Skin of body (tissue), 2 donors: ENCODE data around the gene GFPT1. TPM values are rescaled to one million over a fixed set of nuclear protein-coding genes. Genes with fewer than 3 reads are reported as not detected.
A peak's percentile ranks its signal among the peaks of the same experiment; 100 is the strongest.
"Not testable (repeated sequence)": the region's sequence is repeated elsewhere in the genome, so short reads cannot be mapped to it uniquely, and the experiment has no call there.

Experiments
- DNase-seq: peaks from one replicate; lab custom pipeline; 2025; lab: John Stamatoyannopoulos, UW
- total RNA-seq: library from RNA; depleted of rRNA; stranded (reverse); fragments of >200 nt; gene quantifications from one replicate; pipeline ENCODE4 v1.2.3, GENCODE V29; 2014

Gene GFPT1
- total RNA-seq, 1 donor from 2014 or later: 39.8 TPM

DNA sequence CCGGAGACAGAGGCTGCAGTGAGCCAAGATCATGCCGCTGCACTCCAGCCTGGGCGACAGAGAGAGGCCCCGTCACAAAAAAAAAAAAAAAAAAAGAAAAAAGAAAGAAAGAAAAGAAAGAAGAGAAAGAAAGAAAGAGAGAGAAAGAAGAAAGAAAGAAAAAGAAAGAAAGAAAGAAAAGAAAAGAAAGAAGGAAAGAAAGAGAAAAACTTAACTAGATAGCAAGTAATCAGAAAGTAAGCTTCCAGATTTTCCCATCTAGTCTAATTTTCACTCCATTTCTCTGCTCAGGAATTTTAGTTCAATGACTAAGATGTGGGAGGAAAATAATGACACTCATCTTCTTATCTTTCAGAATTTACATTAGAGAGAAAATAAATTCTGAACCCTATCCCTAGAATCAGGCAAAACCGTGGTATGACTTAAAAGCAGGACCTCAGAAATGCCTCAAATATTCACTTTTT is 2.4 kb downstream of the GFPT1 start:
- no peak for DNase-seq

- DNase-seq: no peak
Observed at GRCh38 chr2:69383176-69383812, 3.7 kb downstream of the GFPT1 start.

- no peak for DNase-seq
Observed at GRCh38 chr2:69382547-69382946, 4.5 kb downstream of the GFPT1 start.

DNA sequence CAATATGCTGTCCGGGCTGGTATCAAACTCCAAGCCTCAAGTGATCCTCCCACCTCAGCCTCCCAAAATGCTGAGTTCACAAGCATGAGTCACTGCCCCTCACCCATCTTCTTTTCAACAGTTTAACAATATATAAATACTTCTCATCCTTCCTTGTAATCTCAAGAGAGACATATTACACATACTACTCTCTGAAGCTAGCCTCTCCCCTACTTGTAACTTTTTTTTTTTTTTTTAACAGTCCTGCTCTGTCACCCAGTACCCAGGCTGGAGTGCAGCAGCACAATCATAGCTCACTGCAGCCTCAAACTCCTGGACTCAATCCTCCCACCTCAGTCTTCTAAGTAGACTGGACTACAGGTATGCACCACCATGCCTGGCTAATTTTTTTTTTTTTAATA is 5.7 kb downstream of the GFPT1 start:
- DNase-seq: no peak

DNA sequence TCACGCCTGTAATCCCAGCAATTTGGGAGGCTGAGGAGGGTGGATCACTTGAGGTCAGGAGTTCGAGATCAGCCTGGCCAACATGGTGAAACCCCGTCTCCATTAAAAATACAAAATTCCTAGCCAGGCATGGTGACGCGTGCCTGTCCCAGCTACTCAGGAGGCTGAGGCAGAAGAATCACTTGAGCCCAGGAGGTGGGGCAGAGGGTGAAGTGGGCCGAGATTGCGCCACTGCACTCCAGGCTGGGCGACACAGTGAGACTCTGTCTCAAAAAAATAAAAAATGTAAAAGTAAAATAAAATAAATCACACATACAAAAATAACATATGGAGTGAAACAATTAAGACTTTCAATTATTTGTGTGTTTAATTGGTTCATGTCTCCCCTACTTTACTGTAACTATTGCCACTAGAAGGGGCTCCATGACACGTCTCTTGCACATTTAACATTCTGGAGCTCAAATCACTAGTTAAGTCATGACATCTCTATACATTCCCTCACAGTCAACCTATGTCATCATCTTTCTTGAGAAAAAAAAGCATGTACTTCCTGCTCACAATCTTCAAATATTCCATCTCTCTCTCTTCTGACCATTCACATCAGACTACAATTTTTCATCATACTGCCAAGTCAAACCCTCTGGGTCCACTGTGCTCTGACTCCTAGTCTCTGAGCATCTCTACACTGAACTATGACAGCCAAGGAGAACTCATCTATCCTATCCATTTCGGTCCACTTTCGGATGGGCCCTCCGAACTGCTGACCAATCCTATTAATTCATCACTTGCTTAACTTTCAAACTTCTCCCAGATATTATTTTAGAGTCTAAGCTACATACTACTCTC is 6.7 kb downstream of the GFPT1 start:
- DNase-seq: no peak

GRCh38 chr2:69376403-69376802 is 10.6 kb downstream of the GFPT1 start:
- no peak for DNase-seq

DNA sequence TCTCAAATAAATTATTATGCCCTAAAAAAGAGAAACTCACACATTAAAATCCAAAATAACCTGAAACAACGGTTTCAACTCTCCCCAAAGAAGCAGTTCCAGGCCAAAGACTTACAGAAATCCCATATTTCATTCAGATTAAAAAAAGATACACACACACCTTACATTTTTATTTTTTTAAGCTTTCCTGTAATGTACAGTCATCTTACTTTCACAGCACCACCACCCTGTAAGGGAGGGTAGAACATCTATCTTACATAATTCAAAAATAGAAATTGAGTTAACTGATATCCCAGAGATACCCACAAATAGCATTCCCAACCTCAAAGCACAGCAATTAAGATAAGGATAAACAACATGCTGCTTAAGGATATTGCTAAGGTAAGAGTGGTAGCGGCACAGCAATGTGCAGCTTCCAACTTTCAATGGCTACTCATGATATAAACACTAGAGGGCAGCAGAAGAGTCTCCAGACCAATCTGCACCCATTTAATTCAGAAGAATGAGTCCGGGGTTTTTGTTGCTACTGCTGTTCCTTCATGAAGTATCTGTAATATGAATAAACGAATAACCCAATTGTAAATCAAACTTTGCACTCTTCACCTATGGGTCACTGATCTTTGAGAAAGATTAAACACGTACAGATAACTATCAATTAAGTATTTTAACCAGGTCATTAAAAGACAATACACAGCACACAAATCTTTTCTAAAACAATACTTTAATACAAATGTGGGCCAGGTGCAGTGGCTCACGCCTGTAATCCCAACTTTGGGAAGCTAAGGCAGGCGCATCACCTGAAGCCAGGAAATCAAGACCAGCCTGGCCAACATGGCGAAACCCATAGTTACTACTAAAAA is 11.3 kb downstream of the GFPT1 start:
- no peak for DNase-seq

DNA sequence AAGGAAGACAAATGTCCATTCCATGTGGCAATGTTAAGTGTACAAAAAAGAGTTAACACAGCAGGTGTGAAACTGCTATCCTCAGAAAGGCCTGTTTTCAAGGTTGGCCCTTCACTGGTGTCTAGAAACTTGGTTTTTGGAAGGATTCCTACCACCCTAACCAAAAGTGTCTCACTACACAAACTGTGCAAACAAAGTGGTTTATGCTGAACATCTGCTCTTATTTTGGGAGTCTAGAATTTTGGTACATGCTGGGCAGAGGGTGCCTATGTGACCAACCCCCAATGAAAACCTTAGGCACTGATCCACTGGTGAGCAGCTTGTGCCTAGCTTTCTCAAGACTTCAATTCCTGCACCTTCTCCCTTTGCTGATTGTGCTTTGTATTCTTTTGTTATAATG is 14.3 kb downstream of the GFPT1 start:
- no peak for DNase-seq

- no peak for DNase-seq
Observed at GRCh38 chr2:69369802-69370201, 17.2 kb downstream of the GFPT1 start.

GRCh38 chr2:69368588-69368987 is 18.4 kb downstream of the GFPT1 start:
- no peak for DNase-seq

DNA sequence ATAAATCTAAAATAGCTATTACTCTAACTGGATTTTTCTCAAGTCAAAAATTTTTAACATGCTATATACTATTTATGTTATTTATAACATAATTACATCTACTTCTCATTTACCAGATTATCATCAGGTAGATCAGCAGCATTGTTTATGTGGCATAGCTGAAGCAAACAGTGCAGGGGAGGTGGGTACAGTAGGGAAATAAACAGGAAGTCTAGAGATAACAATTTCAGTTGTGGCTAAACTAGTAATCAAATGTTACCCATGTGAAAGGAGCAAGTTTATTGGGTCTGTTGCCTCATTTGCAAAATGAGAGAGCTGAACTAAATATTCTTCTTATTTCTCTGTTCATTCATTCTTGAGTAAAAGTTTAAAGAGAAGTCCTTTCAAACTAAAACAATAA is 27.7 kb downstream of the GFPT1 start:
- no peak for DNase-seq

- DNase-seq: no peak
Observed at GRCh38 chr2:69358914-69359313, 28.1 kb downstream of the GFPT1 start.

- no peak for DNase-seq
Observed at GRCh38 chr2:69356471-69356870, 30.6 kb downstream of the GFPT1 start.

GRCh38 chr2:69354976-69355375 is 32.1 kb downstream of the GFPT1 start:
- not testable (repeated sequence) for DNase-seq

DNA sequence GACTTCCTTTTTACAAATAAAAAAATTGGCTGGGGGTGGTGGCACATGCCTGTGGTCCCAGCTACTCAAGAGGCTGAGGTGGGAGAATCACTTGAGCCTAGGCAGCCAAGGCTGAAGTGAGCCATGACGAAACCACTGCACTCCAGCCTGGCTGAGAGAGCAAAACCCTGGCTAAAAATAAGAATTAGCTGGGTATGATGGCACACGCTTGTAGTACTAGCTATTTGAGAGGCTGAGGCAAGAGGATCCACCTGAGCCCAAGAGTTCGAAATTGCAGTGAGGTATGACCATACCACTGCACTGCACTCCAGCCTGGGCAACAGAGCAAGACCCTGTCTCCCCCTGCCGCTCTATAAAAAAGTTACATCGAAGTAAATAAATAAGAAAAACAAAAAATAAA is 33.7 kb downstream of the GFPT1 start:
- no peak for DNase-seq

DNA sequence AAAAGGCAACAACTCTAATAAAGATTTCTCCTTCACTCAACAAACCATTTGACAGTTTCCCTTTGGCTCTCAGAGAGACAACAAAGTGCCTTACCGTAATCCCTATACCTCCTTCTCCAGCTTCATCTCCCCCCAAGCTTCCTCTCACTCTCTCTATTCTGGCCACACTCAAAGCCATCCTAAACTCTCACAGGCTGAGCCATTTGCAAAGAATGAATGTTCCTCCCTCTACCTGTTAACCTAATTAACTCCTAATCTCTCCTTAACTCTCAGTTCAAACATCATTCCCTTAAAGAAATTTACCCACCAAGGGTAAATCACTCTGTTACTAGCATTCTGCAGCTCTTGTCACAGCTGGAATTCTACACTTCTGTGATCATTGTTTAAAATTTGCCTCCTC is 38.2 kb downstream of the GFPT1 start:
- no peak for DNase-seq

GRCh38 chr2:69345434-69345833 is 41.6 kb downstream of the GFPT1 start:
- no peak for DNase-seq

GRCh38 chr2:69344305-69344704 is 42.7 kb downstream of the GFPT1 start:
- no peak for DNase-seq

- no peak for DNase-seq
Observed at GRCh38 chr2:69340101-69340775, 46.8 kb downstream of the GFPT1 start.

- peak; percentile 64 for DNase-seq
Observed at GRCh38 chr2:69335311-69335710, 51.7 kb downstream of the GFPT1 start.

DNA sequence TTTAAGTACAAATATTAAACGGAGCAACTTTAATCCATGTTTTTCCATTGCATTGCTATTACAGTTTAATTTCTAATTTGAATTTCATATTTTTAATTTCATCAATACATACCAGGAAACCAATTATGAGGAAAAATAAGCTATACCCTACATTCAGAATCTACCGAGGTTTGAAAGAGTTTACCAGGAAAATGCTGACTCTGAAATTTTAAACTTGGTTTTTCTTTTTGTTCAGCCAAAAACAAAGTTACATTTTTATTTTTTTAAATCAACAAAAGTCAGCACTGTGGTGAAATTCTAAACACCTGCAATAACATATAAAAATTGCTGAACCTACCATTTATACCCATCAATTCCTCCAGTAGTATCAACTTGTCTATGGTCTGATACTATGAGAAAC is 53.7 kb downstream of the GFPT1 start:
- no peak for DNase-seq
